CD4-positive, alpha-beta T cell treated with Interleukin-10 for 1 hour (primary cell): ENCODE data around the gene HNRNPF.
A peak's percentile ranks its signal among the peaks of the same experiment; 100 is the strongest.

Experiments used
- DNase-seq: peaks from one replicate; pipeline ENCODE4 v3.0.0-alpha.2; 2020

HNRNPF gene

DNA sequence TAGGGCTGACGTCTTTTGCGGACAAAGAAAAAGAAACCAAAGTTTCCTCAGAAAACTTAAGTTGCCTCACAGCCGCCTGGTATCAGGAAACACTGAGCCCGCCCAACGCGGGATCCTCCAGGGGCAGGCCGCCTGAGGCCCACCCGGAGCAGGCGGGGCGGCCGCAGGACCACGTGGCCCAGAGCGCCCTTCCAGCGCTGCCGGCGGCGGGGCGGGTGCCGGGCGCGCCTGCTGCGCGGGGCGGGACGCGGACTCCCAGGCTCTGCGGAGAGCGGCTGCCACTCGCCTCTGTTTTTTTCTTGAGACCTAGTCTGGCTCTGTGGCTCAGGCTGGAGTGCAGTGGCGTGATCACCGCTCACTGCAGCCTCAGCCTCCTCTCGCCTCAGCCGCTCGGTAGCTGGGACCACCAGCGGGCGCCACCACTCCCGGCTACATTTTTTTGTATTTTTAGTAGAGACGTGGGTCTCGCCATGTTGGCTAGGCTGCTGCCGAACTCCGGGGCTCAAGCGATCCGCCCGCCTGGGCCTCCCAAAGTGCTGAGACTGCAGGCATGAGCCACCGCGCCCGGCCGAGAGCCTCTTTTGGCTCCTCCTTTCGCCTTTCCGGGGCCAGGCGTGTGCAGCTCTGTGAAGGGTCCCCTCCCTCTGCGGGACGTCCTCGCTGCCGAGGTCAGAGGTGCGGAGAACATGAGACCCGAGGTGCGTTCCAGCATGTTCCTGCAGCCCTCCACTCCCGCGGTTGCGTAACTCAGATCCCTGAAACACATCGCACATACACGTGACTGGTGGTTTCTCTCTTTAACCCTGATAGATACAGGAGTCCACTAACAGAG, 11.6 kb upstream of the HNRNPF start:
- peak; percentile 82 for DNase-seq

DNA sequence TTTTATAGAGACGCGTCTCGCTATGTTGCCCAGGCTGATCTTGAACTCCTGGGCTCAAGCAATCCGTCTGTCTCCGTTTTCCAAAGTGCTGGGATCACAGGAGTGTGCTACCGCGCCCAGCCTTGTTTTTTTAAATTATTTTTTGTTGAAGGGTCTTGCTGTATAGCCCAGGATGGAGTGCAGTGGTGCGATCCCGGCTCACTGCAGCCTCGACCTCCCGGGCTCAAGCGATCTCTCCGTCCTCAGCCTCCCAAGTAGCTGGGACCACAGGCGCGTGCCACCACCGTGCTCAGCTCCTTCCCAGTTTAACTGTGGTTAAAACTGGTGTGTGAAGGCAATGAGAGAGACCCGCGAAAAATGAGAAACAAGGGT, 11.0 kb upstream of the HNRNPF start:
- DNase-seq: no peak

DNA sequence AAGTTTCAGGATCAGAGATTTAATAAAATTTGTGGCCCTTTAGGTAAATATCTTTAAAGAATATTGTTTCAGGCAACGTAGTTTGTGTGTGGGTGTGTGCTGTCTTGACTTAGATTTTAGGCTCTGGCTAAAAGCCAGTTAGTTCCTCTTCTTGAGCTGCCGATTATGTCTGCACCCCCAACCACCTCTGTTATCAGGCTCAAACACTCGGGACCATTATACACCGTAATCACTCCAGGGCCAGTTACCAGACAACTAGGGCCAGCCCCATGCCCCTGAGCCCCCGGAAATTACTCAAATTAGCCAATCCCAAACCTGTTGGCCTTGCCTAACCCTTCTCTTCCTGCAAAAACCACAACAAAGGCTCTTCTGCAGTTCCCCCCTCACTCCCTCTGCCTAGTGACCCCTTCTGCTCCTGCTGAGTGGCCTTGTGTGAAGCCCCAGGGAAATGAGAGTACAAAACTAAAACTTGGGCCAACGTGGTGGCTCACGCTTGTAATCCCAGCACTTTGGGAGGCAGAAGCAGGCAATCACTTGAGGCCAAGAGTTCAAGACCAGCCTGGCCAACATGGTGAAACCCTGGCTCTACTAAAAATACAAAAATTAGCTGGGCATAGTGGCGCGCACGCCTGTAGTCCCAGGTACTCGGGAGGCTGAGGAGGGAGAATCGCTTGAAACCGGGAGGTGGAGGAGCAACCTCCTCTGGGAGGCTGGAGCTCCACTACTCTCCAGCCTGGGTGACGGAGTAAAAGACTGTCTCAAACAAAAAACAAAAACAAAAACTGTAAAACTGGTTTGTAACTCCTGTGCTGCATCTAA, 9.2 kb upstream of the HNRNPF start:
- peak; percentile 72 for DNase-seq

DNA sequence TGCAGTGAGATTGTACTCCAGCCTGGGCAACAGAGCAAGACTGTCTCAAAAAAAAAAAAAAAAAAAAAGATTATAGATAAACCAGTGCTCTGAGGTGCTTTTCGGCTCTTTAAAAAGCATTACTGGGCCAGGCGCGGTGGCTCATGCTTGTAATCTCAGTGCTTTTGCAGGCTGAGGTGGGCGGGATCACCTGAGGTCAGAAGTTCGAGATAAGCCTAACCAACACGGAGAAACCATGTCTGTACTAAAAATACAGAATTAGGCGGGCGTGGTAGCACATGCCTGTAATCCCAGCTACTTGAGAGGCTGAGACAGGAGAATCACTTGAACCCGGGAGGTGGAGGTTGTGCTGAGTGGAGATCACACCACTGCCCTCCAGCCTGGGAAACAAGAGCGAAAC, 6.6 kb upstream of the HNRNPF start:
- no peak for DNase-seq

DNA sequence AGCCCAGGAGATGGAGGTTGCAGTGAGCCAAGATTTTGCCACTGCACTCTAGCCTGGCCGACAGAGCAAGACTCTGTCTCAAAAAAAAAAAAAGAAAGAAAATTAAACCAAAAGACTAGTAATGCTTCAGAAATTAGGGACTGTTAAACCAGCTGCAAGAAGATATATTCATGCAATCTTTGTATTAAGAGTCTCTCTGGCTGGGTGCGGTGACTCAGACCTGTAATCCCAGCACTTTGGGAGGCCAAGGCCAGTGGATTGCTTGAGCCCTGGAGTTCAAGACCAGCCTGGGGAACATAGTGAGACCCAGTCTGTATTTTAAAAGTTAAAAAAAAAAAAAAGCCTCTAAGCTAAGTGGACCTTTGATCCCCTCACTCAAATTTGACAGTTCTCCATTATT, 2.5 kb upstream of the HNRNPF start:
- DNase-seq: no peak

DNA sequence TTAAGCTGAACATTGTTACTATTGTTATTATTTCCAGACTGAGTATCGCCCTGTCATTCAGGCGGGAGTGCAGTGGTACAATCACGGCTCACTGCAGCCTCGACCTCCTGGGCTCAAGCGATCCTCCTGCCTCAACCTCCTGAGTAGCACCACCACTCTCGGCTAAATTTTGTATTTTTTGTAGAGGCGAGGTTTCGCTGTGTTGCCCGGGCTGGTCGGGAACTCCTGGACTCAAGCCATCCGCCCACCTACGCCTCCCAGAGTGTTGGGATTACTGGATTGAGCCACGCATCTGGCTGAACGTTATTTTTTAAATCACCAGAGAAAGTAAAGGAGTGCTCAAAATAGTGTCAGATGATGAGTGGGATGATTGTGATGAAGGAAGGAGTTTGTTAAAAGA, 1.4 kb upstream of the HNRNPF start:
- DNase-seq: no peak

DNA sequence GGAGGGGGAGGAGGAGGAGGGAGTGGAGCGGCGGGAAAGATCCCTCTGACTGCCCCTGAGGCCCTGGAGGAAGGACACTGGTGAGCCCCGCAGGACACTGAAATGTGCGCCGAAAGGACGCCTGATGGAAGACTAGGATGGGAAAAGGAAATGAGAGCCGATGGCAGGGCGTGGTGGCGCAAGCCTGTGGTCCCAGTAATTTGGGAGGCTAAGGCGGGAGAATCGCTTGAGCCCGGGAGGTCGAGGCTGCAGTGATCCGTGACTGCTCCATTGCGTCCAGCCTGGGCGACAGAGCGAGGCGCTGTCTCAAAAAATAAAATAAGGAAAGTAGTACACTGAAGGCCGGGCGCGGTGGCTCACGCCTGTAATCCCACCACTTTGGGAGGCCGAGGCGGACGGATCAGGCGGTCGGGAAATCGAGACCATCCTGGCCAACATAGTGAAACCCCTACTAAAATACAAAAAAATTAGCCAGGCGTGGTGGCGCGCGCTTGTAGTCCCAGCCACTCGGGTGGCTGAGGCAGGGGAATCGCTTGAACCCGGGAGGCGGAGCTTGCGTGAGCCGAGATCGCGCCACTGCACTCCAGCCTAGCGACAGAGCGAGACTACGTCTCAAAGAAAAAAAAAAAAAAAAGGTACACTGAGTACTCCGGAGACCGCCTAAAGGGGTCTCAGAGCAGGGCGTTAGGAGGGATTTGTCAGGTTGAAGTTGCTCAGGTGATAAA, 561 bp upstream of the HNRNPF start:
- DNase-seq: peak; percentile 86

DNA sequence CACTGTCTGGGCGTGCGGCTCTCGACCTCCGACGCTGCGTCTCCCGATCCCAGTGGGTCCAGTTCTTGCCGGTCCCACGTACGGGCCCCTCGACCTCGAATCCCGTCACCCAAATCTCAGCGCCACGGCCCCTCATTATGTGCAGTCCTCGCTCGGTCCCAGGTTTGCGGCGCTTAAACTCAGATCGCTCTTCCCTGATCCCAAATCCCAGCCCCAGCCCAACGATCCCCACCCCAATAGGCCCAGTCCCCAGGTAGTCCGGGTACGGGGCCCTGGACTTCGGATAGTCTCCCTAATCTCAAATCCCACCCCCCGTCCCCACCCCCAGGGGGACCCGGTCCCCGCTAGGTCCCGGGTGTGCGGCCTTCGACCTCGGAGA, 666 bp downstream of the HNRNPF start:
- no peak for DNase-seq

DNA sequence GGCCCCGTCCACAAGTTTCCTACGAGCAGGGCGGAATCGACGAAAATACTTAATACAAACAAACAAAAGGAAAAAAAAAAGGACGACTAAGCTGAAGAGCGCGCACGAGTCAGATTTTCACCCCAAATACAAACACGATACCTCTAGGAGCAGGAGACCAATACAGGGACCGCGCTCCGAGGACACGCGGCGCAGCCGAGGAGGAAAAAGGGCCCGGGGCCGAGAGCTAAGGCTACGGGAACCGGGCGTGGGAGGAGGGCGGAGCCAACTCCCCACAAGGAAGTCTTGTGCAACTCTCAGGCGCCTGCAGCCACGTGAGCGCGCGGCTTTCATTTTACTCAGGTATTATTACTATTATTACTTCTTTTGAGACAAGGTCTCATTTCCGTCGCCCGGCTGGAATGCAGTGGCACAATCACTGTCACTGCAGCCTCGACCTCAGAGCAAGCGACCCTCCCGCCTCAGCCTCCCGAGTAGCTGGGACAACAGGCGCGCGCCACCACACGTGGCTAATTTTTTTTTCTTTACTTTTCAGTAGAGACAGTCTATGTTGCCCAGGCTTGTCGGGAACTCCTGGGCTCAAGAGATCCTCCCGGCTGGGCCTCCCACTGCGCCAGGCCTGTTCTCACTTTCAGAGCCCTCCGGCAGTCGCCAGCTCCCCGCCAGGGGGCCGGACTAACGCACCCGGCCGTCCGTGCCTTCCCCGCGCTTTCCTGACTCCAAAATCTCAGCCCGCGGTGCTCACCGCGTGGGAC, 1.2 kb downstream of the HNRNPF start:
- peak; percentile 88 for DNase-seq

DNA sequence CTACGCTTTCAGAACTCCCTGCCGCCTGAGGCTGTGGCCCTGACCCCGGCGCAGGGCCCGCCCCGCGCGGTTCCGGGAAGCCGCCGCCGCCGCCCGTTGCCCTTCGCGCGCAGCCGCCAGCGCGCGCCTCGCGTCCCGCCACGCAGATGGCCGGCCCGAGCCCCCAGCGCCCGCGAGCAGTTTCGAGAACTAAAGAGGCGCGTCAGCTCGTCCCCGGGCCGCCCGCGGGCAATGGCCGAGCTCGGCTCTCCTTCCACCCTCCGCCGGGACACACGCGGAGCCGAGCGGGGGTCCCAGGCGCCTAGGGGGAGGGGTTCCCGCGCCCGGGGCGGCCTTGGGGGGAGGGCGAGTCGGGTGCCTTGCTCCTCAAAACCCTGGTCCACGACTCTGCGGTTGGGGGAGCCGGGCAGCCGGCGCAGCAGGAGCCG, 1.8 kb downstream of the HNRNPF start:
- peak; percentile 66 for DNase-seq

DNA sequence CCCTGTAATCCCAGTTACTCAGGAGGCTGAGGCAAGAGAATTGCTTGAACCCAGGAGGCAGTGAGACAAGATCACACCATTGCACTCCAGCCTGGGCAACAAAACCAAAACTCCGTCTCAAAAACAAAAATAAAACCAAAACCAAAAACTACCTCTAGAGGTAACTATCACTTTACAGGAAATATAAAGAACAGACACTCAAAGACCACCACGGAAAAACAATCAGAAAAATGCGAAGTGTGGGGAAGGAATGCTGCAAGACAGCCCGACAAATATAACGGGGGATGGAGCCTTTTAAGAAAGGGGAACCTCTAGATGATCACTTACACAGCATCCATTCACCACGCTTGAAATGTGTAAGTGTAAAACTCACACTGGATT, 4.3 kb downstream of the HNRNPF start:
- DNase-seq: peak; percentile 60

DNA sequence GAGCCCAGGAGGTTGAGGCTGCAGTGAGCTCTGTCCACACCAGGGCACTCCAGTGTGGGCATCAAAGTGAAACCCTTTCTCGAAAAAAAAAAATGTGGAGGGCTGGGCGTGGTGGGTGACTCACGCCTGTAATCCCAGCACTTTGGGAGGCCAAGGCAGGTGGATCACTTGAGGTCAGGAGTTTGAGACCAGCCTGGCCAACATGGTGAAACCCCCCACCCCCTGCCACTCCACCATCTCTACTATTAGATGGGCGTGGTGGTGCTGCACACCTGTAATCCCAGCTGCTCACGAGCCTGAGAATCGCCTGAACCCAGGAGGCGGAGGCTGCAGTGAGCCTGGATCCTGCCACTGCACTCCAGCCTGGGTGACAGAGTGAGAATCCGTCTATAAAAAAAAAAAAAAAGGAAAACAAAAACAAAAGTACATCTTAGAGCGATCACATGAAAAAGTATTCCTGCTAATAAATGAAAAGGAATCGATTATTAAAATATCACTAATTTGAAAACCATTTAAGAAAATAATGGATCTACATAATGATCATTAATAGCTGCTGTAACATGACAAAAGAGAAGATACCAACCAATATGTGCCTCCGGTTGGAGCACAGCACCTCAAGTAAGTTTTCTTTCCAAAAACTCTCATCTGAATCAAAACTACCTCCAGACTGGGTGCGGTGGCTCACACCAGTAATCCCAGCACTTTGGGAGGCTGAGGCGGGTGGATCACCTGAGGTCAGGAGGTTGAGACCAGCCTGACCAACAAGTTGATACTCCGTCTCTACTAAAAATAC, 4.9 kb downstream of the HNRNPF start:
- no peak for DNase-seq

DNA sequence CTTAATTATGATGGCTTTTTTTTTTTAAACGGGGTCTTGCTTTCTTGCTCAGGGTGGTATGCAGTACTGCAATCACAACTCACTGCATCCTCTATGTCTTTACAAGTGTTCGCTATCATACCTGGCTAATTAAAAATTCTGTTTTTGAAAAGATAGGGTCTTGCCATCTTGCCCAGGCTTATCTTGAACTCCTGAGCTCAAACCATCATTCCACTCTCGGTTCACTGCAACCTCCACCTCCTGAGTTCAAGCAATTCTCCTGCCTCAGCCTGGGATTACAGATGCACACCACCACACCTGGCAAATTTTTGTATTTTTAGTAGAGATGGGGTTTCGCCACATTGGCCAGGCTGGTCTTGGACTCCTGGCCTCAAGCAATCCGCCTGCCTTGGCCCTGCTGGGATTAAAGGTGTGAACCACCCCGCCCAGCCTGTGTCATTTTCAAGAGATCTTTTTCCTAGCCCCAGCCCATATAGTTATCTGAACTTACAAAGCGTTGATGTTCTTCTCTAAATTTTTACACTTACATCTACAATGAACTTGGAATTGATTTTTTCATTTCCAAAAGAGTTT, 6.0 kb downstream of the HNRNPF start:
- DNase-seq: no peak

DNA sequence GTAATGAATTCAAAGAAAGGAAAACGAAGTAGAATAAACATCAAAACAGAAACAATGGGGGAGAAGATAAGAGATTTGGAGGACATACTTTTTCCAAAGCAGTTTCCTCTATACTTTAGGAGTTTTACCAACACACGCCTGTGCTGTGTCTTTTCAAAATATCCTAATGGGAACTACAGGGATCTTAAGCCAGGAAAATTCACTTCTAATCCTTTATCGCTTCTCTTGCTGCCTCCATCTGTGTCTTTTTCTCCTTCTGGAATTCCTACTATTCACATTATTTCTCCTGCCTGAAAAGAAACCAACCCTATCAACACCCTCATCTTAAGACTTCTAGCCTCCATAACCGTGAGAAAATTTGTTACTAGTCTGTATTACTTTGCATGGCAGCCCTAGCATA, 6.8 kb downstream of the HNRNPF start:
- no peak for DNase-seq

DNA sequence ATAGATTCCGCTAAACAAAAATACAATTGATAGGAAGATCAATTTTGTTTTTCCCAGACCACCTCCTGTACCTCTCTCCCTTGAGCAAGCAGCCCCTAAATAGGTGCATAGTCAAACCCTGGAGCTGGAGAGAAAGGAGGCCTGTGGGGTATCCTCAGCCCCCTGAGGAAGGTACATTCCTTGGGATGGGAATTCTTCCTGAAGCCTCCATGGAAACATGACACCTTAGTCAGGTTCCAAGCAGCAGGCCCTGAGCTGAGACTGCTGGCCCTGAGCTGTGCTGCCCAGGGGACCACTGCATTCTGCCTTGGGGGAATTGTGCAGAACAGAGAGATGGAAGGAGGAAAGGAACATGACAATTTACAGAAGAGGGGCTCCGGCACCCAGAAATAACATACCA, 7.4 kb downstream of the HNRNPF start:
- DNase-seq: no peak

DNA sequence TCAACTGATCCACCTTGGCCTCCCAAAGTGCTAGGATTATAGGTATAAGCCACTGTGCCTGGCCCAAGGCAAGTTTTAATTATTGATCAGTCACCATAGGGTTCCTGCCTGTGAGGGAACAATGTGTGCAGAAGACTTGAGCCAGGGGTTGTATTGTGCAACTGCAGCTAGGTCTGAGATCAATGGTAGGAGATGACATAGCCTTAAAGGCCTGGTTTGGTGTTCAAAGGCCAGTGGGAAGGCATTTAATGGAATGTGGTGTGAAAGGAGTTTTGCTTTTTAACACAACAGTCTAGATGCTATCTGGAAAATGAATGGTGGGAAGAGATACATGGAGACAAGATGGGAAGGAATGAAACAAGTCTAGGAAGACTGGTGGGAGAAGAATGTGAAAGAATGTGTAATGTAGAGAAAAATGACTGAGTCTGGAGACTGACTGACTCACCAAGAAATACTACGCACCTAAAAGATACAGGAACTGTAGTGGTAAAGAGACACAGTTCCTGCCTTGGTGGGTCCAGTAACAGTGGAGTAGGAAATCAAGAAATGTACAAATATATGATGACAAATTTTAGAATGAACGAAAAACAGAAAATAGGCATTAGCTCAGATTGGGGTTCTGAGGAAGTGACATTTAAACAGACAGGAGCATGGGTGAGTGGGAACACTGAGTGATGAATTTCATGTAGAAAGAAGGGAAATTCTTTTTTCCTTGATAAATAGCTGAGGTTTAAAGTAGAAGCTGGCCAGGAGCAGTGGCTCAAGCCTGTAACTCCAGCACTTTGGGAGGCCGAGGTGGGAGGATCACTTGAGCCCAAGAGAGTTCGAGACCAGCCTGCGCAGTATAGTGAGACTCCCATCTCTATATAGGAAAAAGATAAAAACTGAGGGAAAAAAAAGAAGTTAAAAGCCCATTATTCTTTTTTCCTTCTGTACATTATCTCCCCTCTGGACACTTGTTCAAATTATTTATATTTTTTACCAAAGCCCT, 9.4 kb downstream of the HNRNPF start:
- no peak for DNase-seq

DNA sequence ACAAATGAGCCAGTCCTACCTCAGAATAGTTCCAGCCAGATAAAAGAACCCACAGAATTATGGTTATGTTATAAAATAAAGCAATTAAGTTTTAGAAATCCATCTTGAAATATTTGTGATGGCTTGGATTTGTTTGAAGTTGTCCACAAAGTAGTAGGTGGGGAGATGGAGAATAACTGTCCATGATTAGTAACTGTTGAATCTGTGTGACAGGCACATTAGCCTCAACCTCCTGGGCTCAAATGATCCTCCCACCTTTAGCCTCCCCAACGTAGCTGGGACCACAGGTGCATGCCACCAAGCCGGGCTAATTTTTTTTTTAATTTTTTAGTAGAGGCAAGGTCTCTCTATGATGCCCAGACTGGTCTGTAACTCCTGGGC, 10.1 kb downstream of the HNRNPF start:
- no peak for DNase-seq

DNA sequence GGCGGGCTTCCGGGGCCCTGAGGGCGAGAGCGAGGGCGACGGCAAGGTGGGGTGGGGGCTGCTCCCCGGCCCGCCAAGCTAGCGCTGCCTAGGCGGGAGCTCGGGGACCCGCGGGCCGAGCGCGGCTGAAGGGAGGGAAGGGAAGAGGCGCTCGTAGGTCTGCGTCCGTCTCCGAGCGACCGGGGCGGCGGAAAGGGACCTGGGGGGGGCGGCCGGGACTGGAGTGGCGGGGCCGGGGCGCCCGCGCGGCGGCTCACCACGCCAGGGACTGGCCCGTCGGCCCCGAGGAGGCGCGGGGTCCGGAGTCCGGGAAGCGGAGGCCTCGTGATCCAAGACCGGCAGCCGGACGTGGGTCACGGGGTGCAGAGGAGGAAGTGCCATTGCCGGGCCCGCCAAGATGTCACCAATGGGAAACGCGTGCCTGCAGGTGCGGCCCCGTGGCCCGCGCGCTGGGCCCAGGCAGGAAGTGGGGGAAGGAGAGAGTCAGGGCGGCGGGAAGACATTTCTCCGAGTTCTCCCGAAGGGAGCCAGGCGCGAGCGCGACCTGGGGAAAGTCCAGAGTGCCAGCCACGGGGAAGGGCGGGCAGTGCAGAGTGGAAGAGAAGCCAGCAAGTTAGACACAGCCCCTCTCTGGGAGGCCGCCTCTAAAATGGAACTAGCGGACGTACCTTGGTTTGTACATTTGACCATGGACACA, 11.9 kb downstream of the HNRNPF start:
- peak; percentile 82 for DNase-seq

DNA sequence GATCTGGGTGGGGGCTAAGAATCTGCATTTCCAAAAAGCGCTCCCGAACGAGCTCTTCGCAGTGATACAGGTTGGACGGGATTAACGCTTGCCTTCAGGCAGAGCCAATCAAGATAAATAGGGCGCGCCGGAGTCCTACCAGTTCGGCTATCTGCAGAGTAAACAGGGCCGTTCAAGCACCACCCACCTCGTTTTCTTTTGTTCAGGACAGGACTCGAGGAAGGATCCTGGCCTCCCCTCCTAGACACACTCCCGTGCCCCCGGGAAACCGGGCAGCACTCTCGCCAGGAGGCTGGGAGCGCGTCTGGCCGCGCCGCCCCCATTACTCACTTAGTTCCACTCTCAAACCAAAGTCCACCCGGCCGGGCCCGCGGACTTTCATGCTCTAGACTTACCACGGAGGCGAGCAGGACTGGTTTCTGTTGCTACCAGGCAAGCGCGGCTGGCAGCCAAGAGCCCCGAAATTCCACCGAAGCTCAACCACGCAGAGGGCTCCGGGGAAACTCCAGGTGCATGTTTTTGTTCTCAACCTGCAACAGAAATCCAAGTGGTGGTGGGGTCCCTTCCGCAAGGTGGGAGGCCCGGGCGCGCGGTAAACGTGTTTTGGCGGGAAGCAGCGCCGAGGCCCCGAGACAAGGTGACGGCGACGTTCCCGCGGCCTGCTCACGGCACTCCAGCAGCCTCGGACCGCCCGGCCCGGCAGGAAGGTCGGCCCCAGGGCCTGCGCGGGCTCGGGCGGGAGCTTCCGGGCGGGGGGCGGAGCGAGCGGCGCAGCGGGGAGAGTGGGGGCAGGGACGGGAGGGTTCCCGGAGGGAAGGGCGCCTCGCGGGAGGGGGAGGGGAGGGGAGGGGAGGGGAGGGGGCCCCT, 12.7 kb downstream of the HNRNPF start:
- DNase-seq: peak; percentile 78
